DMS114 treated with DMSO at 0.1 percent for 48 hours (cell line): ENCODE data around the gene SLC5A2.

Experiments
- DNase-seq: peaks from one replicate; lab custom pipeline; 2025; ENCODE audit not compliant: unreplicated experiment; lab: John Stamatoyannopoulos, UW

The SLC5A2 gene

DNA sequence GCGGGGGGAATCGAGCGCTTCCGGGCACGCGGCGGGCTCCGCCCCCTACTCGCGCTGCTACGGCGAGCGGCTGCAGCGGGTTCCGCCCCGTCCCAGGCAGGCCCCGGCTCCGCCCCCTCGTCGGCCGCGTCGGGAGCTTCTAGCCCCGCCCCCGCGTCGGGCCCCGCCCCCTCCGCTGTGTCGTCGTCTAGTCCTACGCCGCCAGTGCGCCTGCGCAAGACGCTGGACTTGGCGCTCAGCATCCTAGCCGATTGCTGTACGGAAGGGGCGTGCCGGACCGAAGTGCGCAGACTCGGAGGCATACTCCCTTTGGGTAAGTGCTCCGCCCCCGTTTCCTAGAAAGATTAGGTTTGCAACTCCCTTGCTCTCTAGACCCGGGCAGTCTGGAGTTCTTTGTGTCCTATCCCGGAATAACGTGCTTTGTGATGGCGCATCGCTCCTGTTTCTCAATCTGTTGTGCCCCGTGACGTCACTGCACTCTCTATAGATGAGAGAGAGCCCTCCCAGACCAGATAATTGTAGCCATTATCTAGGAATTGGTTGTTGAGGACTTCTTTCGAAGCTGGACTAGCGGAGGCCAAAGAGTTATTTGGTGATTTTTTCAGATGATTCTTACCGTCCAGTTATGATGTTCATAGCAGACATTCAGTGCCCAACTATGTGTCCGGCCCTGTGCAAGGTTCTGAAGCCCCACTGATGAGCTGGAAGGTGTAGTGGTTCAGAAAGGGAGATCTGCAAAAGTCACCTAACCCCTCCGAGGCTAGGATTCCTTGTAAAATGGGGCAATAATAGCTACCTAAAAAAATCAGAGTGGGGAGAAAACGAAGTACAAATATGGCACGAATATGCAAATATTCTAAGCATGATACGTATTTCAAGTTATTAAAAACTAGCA, 23.0 kb upstream of the SLC5A2 start:
- peak; percentile 96 for DNase-seq

DNA sequence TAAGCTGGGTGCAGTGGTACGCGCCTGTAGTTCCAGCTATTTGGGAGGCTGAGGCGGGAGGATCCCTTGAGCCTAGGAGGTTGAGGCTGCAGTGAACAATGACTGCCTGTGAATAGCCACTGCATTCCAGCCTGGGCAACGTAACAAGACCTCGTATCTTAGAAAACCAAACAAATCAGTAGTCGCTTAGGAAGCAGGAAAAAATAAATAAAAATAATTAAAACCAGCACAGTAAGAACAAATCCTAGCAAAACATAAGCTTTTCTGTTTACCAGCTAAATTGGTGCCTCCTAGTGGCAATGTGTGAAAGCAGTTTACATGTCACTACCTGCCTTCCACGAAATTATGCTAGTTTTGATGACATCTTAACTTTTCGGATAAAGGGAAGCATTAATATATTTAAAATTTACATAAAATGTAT, 22.3 kb upstream of the SLC5A2 start:
- DNase-seq: peak; percentile 17

DNA sequence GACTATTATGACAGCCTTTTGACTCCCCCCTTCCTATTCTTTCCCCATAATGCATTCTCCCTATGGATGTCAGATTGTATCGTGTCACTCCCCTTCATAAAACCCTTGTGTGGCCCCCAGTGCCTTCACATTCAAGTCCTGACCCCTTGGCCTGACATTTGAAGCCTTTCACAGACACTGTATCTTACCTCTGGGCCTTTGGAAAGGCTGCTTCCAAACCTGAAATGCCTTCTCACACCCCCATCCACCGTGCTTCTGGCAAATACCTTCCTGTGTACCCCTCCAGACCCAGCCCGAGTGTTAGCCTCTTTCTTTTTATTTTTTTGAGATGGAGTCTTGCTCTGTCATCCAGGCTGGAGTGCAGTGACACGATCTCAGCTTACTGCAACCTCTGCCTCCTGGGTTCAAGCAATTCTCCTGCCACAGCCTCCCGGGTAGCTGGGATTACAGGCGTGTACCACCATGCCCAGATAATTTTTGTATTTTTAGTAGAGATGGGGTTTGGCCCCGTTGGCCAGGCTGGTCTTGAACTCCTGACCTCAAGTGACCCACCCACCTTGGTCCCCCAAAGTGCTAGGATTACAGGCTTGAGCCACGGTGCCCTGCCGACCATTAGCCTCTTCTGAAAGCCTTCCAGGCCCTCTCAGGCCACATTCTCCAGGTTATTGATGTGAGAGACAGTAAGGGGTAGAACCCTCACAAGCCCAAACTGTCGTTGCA, 21.6 kb upstream of the SLC5A2 start:
- DNase-seq: no peak

DNA sequence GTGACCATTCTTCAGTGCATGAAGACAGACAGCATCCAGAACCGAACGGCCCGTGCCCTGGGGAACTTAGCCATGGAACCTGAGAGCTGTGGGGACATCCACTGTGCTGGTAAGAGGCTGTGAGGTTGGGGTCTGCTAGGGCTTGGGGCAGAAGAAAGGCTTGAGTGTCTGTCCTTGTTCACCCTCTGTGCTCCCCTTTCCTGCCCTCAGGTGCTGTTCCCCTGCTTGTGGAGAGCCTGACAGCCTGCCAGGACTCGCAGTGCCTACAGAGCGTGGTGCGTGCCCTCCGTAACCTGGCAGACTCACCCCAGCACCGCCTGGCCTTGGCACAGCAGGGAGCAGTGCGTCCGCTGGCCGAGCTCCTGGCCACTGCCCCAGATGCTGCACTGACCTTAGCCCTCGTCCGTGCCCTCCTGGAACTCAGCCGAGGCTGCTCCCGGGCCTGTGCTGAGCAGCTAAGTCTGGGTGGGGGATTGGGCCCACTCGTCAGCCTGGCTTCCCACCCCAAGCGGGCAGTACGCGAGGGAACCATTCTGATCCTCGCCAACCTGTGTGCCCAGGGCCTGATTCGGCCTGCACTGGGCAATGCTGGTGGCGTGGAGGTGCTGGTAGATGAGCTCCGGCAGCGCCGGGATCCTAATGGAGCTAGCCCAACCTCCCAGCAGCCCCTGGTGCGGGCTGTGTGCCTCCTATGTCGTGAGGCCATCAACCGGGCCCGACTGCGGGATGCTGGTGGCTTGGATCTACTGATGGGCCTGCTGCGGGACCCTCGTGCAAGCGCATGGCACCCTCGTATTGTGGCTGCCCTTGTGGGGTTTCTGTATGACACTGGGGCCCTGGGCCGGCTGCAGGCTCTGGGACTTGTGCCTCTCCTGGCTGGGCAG, 20.8 kb upstream of the SLC5A2 start:
- DNase-seq: no peak

DNA sequence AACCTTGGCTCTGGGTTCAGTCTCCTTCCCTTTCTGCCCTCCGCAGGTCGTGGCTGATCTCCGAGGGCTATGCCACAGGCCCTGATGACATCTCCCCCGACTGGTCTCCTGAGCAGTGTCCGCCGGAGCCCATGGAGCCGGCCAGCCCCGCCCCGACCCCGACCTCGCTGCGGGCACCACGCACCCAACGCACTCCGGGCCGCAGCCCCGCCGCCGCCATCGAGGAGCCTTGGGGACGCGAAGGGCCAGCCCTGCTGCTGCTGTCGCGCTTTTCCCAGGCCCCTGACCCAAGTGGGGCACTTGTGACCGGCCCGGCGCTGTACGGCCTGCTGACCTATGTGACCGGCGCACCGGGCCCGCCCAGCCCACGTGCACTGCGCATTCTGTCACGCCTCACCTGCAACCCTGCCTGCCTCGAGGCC, 18.6 kb upstream of the SLC5A2 start:
- DNase-seq: no peak

DNA sequence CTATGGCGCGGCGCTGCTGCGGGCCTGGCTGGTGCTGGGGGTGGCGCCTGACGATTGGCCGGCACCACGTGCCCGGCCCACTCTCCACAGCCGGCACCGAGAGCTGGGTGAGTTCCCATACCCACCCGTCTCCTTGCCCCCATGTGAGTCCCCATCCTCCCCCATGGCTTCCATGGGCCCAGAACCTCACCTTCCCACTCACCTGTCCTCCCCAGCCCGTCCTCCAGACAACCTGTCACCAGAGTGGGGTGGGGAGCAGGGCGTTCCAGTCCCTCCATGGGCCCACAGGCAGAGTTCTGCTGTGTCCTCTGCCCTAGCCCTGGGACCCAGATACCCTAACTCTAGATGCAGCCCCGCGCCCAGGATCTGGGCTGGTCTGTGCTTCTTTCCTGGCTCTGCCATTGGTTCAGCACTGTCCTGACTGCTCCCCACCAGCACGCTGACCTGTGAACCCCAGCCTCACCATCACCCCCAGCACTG, 18.1 kb upstream of the SLC5A2 start:
- DNase-seq: no peak

DNA sequence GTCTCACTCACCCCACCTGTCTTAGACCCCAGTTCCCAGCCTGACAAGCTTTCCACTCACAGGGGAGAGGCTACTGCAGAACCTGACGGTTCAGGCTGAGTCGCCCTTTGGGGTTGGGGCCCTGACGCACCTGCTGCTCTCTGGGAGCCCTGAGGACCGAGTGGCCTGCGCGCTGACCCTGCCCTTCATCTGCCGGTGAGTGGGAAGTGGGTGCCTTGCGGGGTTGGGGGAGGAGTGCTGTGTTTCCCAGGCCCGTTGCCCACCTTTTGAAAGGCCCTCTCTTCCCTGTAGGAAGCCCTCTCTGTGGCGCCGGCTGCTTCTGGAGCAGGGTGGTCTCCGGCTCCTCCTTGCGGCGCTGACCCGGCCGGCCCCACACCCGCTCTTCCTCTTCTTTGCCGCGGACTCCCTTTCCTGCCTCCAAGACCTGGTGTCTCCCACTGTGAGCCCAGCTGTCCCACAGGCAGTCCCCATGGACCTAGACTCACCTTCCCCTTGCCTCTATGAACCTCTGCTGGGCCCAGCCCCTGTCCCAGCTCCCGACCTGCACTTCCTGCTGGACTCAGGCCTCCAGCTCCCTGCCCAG, 17.0 kb upstream of the SLC5A2 start:
- DNase-seq: no peak

DNA sequence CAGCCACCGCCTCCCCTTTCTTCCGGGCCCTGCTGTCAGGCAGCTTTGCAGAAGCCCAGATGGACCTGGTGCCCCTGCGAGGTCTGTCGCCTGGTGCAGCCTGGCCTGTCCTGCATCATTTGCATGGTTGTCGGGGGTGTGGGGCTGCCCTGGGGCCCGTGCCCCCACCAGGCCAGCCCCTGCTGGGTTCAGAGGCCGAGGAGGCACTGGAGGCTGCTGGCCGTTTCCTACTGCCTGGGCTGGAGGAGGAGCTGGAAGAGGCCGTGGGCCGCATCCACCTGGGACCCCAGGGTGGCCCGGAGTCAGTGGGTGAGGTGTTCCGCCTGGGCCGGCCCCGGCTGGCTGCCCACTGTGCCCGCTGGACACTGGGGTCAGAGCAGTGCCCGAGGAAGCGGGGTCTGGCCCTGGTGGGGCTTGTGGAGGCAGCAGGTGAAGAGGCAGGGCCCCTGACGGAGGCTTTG, 16.5 kb upstream of the SLC5A2 start:
- DNase-seq: no peak

DNA sequence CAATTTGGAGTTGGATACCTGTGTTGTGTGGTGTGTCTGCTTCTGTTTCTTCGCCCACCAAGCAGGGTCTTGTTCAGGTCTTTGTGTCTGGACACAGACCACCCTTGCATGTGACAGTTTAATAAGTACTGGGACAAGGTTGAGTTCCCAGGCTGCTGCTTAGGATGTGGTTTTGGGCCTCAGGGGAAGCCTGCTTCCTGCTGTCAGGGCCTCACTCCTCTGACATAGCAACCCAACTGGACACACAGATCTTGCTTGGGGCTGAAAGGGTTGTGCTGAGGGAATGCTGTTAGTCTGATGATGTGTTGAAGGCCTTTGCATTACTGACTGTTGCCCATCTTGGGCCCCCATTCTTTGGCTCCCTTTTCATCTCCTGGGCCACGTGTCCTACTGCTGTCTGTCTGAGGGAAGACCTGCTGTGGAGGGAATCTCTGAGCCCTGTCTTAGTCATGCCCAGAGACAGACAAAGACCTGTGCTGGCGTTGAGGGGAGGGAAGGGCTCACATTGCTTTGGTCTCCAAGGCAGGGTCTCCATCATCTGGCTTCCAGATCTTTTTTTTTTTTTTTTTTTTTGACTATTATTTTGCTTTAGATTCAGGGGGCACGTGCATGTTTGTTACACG, 15.7 kb upstream of the SLC5A2 start:
- no peak for DNase-seq

DNA sequence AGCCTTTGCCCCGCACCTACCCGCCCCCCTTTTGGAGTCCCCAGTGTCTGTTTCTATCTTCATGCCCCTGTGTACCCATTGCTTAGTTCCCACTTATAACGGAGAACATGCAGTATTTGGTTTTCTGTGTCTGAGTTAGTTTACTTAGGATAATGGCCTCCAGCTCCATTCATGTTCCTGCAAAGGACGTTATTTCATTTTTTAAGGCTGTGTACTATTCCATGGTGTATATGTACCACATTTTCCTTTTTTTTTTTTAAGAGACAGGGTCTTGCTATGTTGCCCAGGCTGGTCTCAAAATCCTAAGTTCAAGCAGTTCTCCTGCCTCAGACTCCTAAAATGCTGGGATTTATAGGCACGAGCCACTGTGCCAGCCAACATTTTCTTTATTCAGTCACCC, 15.1 kb upstream of the SLC5A2 start:
- no peak for DNase-seq

DNA sequence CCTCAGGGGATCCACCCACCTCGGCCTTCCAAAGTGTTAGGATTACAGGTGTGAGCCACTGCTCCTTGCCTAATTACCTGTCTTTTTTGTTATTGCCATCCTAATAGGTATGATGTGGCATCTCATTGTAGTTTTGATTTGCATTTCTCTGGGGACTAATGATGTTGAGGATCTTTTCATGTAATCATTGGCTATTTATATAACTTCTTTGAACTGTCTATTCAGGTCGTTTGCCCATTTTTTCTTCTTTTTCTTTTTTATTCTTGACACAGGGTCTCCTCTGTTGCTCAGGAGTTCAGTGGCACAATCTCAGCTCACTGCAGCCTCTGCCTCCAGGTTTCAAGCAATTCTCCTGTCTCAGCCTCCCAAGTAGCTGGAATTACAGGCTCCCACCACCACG, 12.3 kb upstream of the SLC5A2 start:
- DNase-seq: no peak

DNA sequence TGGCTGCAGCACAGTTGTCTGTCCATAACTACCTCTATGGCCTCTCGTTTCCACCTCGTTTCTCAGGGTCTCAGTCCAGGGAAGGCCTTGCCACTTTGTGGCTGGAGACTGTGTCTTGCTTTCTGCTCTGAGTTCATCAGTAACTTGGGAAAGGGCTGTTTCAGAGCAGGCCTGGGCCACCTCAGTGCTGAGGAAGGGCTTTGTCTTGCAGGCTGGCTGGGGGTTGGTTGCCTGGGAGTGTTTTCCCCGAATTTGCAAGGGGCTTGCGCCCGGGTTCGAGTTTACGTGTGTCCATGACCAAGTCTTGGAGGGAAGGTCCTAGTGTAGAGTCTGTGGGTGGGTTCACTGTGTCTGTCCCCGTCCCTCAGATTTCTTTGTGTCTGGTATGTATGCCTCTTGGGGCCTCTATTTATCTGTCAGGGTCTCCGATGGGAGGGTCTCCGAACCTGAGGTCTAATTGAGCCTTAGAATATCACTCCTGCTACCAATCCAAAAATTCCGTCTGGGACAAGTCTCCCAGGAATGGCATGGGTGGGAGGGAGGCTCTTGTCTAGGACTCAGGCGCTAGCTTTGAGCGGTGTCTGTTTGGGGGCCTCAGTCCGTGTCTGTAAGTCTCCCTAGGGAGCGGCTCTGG, 11.6 kb upstream of the SLC5A2 start:
- no peak for DNase-seq

DNA sequence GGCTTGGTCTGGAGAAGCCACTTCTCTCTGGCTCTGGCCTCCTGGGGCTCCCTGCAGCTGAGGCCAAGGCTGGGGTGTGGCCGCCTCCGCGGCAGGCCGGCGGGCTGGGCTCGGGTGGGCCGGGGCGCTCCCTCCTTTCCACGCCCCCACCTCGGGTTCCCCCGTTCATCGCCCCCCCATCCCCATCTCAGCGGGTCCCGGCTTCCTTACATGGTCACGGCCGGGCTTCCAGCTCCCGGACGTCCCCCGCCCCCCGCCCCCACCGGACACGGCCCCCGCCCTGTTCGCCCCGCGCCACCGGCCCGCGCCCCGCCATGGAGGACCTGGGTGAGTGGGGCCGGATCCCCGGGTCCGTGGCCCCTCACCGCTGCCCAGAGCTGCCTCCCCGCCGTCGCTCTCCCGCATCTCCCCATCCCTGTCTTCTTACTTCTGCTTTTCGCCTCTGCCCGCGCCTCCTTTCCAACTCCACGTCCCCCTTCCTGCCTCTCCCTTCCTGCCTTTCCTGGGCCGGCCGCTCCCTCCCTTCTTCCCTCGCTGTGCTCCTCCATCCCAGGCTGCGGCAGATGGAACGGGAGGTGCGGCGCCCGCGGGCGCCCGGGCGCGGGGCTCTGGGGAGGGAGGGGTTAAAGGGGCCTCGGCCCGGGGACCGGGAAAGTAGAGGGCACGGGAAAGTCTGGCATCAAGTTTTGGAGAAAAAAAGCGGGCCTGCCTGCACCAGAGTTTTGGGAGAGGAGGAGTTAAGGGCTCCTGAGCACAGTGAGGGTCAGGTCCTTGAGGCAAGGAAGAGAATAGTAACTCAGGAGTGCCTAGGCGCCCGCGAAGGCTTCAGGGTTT, 10.8 kb upstream of the SLC5A2 start, which contains the start of gene TGFB1I1:
Gene TGFB1I1, plus strand, starts transcription at position 278 of the 834 bp plus-strand sequence. Its CDS starts 37 bp downstream, at position 315.
- DNase-seq: no peak

DNA sequence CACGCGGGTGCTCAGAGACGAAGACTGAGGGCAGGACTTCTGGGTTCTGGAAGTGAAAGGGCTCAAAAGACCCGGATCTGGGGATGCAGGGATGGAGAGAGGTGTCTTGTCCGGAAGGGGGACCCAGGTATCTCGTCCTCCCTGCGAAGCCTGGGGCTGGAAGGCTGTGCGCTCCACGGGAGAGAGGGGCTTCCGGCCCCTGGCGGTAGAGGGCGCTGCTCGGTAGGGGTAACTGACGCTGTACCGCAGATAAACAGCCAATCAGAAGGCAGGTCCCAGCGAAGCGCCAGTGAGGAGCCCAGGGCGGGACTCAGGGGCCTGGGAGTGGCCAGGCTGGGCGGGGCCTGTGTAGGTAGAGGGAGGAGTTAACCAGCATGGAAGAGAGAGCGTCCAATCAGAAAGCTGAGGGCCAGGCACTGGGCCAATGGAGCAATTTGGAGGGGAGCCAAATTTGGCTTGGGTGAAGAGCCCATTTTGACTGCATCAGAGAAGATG, 10.2 kb upstream of the SLC5A2 start:
- DNase-seq: peak; percentile 21

DNA sequence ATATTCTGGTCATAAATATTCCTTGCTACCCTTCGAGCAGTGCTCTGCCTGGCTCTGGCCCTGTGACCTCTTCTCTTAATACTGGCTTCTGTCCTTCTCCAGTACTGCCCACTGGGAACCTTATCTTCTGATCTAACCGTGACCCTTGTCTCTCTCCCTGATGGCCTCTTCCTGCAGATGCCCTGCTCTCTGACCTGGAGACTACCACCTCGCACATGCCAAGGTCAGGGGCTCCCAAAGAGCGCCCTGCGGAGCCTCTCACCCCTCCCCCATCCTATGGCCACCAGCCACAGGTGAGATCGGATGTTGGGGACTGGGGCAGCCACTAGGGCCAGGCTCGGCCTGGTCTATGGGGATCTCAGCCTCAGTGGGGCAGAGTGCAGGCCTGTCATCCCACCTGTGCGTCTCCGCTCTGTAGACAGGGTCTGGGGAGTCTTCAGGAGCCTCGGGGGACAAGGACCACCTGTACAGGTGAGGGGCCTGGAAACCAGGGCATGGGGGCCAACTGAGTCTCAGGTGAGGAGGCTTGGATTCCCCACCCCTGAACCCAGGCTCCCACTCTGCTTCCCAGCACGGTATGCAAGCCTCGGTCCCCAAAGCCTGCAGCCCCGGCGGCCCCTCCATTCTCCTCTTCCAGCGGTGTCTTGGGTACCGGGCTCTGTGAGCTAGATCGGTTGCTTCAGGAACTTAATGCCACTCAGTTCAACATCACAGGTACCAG, 9.5 kb upstream of the SLC5A2 start:
- no peak for DNase-seq

DNA sequence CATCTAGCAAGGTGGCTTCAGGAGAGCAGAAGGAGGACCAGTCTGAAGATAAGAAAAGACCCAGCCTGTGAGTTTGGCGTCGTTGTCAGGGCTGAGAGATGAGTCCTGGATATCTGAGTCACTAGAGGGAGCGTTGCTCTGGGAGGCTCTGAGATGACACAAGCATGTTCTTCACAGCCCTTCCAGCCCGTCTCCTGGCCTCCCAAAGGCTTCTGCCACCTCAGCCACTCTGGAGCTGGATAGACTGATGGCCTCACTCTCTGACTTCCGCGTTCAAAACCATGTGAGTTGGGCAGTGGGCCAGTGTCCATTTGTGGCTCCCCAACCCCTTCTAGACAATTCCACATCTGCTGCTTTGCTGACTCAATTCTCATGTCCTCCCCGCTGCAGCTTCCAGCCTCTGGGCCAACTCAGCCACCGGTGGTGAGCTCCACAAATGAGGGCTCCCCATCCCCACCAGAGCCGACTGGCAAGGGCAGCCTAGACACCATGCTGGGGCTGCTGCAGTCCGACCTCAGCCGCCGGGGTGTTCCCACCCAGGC, 8.7 kb upstream of the SLC5A2 start:
- no peak for DNase-seq
